Stimulated activated CD8-positive, alpha-beta memory T cell treated with anti-CD3 and anti-CD28 coated beads, Interleukin-15, amount 100 ng/mL, for 48 hours (primary cell): Measurements from ENCODE around the gene BOK.
"Not testable (repeated sequence)": the region's sequence is repeated elsewhere in the genome, so short reads cannot be mapped to it uniquely, and the experiment has no call there.

Experiments
- DNase-seq, 2 donors: peaks; one replicate each; pipeline ENCODE4 v3.0.0-alpha.2; 2020; ENCODE audit warnings: low read depth in 2 of 2

The BOK gene

DNA sequence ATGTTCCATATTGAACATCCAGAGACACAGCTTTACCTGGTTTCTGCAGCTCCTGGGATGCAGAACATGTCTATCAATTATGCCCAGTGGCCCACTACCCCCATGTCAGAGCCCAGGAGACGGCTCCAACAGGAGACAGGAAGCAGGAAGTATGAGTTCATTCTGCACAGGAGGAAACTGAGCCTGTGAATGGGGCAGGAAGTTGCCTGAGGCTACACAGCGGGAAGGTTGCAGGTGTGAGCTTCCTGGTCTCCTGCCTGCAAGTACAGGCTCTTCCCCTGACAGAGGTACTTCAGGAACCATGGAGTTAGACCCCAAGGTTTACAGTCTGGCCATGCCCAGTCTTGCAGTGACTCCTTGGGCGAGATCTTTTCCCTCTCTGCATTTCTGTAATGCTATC lies 2.8 kb upstream of the BOK start:
- no peak for DNase-seq

- no peak for DNase-seq
These were observed 1.8 kb upstream of the BOK start for GRCh38 chr2:241556746-241557145.

DNA sequence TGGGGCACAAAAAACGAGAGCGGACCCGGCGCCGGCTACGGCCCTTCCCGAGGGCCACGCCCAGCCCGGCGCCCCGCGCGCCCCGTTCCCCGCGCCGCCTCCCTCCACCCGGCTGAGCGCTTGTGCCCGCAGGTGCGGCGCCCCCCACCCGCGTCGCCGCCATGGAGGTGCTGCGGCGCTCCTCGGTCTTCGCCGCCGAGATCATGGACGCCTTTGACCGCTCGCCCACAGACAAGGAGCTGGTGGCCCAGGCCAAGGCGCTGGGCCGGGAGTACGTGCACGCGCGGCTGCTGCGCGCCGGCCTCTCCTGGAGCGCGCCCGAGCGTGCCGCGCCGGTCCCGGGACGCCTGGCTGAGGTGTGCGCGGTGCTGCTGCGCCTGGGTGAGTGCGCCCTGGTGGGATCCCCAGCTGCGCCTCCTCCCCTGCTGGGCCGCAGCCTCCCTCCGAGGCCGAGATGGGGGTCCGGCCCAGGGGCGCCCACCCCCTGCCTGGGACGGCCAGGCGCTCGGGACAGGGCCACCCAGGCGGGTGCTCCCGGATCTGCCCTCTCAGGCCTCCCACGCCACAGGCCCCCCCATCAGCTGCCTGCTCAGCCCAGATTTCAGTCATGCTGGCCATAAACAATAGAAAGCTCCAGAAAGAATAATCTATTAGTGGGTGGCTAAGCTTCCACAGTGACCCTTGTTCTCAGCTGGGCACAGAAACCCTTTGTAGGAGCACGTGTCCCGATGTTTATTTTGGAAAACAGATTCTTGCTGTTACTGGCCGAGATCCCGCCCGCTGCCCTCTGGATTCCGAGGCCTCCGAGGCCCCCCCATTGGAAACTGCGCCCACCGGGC lies 997 bp downstream of the BOK start:
- no peak for DNase-seq

- DNase-seq, result no peak
These were observed 1.8 kb downstream of the BOK start for GRCh38 chr2:241560162-241560882.

DNA sequence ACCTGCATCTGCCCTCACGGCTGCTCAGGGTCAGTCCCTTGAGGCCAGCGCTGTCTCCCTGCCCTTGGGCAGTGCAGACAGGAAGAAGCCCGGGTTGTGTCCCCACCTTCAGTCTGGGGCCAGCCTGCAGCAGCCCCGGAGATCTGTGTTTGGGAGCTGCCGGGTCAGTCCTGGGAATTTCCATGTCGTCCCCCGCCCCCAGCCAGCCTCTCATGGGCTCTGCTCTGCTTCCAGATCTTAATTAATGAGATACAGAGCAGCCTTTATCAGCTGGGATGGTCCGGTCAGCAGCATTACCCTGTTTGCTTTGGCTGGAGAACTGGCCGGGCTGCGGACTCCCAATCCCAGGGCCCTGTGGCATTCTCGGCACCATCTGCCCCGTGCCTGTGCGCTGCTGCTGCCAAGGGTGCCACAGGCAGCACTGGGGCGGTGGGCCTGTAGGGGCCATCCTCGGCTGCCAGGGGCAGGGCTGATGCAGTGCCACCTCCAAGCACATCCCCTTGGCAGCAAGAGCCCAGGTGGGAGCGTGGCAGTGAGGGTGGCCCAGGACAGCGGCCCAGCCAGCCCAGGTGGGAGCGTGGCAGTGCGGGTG lies 2.4 kb downstream of the BOK start:
- DNase-seq, result no peak

- no peak for DNase-seq
These were observed 3.3 kb downstream of the BOK start for GRCh38 chr2:241561832-241562231.

- DNase-seq, result no peak
These were observed 3.8 kb downstream of the BOK start for GRCh38 chr2:241562269-241562891.

DNA sequence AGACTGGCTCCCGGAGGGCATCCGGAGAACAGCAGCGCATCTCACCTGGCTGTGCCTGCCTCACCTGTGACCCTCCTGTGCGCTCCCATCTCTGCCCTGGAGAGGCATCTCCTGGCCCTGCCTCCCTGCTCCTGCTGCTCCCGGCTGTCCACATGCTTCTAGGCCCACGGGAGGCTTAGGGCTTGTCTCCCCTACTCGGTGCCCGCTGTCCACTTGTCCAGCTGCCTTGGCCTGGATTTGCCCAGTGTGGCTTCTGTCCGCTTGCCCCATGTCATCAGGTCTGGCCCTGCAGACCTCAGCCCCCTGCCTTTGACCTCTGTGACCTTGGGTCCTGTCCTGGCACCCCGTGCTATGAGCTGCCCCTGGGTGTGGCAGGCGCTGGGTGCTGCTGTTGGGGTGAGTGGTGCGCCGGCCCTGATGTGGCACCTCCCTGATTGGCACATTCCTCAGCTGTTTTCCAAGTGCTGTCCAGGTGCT lies 4.5 kb downstream of the BOK start:
- no peak for DNase-seq

DNA sequence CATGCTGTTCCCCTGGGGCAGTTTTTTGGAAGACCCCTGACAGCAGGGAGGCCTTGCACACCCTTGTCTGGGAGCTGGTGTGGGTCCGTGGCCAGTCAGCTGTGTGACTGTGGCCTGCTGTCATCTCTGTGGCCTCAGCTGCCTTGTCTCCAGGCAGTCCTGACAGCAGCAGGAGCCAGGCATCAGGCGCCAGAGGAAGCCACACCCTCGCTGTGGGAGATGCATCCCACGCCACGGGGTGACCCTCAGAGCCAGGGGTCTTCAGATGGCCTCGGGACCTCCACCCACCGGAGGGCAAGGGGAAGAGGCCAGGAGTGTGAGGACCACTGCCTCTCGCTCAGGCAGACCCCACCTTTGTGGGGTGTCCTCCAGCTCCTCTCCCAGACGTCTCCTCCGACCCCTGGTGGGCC lies 5.0 kb downstream of the BOK start:
- no peak for DNase-seq

DNA sequence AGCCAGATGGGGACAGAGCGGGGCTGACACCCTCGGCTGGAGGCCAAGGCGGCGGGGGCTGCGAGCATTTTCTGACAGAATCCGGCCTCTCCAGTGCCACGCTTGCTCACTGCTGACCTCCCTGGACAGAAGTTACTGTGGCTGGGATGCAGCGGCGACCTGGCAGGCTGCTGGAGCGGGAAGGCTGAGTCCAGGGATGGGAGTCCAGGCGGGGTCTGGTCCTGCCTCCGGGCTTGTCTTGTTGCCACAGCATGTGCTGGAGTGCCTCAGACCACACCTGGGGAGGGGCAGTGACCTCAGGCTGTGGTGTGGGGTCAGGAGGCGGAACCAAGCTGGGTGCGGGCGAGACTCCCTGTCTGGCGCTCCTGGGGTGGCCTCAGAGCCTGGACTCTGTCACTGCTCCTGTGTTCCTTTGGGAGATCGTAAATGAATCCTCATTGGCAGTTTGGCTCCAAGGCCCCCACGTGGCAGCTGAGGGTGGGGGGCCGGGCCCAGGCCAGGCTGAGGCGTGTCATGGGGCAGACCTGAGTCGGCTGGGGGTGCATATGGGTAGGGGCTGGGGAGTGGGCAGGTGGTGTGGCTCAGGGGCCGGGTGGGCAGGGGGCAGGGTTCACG lies 5.5 kb downstream of the BOK start:
- no peak for DNase-seq

GRCh38 chr2:241564596-241565410 lies 6.3 kb downstream of the BOK start:
- DNase-seq, result no peak

GRCh38 chr2:241565411-241565810 lies 6.9 kb downstream of the BOK start:
- DNase-seq, result no peak

DNA sequence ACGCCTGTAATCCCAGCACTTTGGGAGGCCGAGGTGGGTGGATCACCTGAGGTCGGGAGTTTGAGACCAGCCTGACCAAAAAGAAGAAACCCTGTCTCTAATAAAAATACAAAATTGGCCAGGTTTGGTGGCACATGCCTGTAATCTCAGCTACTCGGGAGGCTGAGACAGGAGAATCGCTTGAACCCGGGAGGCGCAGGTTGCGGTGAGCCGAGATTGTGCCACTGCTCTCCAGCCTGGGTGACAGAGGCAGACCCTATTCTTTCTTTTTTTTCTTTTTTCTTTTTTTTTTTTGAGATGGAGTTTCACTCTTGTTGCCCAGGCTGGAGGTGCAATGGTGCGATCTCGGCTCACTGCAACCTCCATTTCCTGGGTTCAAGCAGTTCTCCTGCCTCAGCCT lies 7.5 kb downstream of the BOK start:
- DNase-seq, result not testable (repeated sequence)

DNA sequence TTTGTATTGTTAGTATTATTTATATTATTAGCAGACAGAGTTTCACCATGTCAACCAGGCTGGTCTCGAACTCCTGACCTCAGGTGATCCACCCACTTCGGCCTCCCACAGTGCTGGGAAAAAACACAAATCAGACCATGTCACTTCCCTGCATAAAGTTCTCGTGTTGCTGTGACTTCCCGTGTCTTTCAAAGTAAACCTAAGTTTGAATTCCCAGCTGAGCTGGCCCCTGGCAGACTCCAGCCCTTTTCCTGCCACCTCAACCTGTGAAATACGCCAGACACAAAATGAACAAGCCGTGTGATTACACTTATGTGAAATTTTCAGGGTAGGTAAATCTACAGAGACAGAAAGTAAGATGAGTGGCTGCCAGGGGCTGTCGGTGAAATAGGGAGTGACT lies 7.9 kb downstream of the BOK start:
- DNase-seq, result no peak

DNA sequence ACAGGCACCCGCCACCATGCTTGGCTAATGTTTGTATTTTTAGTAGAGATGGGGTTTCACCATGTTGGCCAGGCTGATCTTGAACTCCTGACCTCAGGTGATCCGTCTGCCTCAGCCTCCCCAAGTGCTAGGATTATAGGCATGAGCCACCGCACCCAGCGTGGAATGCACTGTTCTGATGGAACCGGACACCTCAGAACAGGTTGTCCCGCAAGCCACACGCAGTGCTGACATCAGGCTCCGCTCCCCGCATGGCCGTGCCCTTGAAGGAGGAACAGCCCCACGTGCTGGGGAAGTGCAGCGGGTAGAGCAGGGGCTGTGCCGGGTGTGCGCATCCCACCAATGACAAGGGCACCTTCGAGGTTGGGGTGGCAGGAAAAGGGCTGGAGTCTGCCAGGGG lies 8.7 kb downstream of the BOK start:
- DNase-seq, result not testable (repeated sequence)

- no peak for DNase-seq
These were observed 9.2 kb downstream of the BOK start for GRCh38 chr2:241567776-241568175.

- no peak for DNase-seq
These were observed 10.2 kb downstream of the BOK start for GRCh38 chr2:241568726-241569125.

GRCh38 chr2:241569831-241570281 lies 11.3 kb downstream of the BOK start:
- no peak for DNase-seq

DNA sequence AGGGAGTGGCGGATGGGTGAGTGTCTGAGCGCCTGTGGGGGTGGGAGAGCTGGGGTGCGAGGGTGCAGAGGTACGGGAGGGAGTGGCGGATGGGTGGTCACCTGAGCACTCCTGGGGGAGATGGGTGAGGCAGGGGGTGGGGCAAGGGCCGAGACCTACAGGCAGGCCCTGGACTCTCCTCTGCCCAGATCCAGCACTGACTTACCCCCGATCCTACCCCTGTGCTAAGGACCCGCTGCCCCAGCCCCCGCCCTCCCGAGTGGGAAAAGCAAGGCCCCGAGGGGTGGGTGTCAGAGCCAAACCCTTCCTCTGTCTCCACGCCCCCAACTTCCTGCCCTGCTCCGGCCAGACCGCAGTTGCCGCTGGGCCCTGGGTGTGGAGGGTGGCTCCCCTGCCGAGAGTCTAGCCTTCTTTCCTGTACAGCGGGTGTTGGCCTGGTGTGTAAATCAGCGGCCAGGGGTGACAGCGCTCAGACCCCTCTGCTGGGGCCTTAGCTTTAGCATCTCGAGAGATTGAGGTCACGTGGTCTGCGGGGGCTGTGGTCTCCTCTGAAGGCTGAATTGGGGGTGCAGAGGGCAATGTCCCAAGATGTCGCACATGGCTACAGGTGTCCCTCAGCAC lies 12.5 kb downstream of the BOK start:
- DNase-seq, result no peak

- DNase-seq, result no peak
These were observed 13.5 kb downstream of the BOK start for GRCh38 chr2:241571821-241572620.
